22Rv1 (cell line): ENCODE data around the gene DENND1A.

Experiments used
- H3K27ac ChIP-seq: fragments of 450-650 bp; 2 replicates; pipeline ENCODE4 v1.5.1; 2017
- CTCF ChIP-seq: fragments of 450-650 bp; IDR thresholded peaks from 2 replicates; pipeline ENCODE4 v1.5.1; 2017; ENCODE audit warnings: mild to moderate bottlenecking
- ZFX ChIP-seq: fragments of 450-650 bp; IDR thresholded peaks from 2 replicates; pipeline ENCODE4 v1.6.1; 2017; ENCODE audit warnings: antibody characterized with exemption, borderline replicate concordance

The DENND1A gene

GRCh38 chr9:123724211-123724796 lies 205.6 kb downstream of the DENND1A start:
- TF ChIP-seq ZFX (no peak), CTCF (no peak)
- H3K27ac ChIP-seq: no peak overlapping the region

GRCh38 chr9:123723135-123723875 lies 206.6 kb downstream of the DENND1A start:
- no peak overlapping the region for H3K27ac ChIP-seq
- TF ChIP-seq CTCF (no peak), ZFX (no peak)

DNA sequence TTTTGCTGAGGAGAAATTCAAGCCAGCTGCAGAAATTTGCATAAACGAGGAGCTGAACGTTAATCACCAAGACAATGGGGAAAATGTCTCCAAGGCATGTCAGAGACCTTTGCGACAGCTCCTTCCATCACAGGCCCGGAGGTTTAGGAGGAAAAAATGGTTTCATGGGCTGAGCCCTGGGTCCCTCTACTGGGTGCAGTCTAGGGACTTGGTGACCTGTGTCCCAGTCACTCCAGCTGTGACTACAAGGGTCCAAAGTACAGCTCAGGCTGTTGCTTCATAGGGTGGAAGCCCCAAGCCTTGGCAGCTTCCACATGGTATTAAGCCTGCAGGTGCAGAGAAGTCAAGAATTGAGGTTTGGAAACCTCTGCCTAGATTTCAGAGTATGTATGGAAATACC lies 207.5 kb downstream of the DENND1A start:
- no peak overlapping the region for H3K27ac ChIP-seq
- TF ChIP-seq CTCF (no peak), ZFX (no peak)

DNA sequence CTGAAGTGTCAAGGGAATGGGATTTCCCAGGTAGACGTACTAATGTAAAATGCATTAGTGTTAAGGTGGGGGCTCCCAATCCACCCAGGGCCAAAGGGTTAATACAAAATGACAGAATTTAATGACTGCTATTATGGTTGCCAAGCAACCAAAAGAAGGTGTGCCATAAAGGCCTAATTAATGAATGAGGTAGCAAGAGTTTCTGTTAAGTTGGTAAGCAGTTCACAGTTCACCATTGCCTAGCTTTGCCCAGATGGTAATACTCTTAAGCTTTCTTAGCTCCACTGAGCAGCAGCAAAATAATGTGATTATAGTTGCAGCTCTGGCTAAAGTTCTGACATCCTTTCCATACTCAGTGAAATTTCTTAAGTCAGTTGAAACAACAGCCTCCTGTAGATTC lies 211.7 kb downstream of the DENND1A start:
- no peak overlapping the region for H3K27ac ChIP-seq
- no peak for TF ChIP-seq ZFX

GRCh38 chr9:123717581-123718175 lies 212.2 kb downstream of the DENND1A start:
- H3K27ac ChIP-seq: no peak overlapping the region
- TF ChIP-seq ZFX (no peak), CTCF (no peak)

- TF ChIP-seq ZFX (no peak), CTCF (no peak)
- no peak overlapping the region for H3K27ac ChIP-seq
Measured at GRCh38 chr9:123716339-123716945, 213.5 kb downstream of the DENND1A start.

GRCh38 chr9:123715258-123715657 lies 214.7 kb downstream of the DENND1A start:
- no peak for TF ChIP-seq ZFX
- no peak for TF ChIP-seq CTCF
- no peak overlapping the region for H3K27ac ChIP-seq
